Activated CD4-positive, alpha-beta T cell treated with anti-CD3 and anti-CD28 coated beads for 36 hours (primary cell): ENCODE measurements around the gene EPOP. TPM values are rescaled to one million over a fixed set of nuclear protein-coding genes. Genes with fewer than 3 reads are reported as not detected.
A peak's percentile ranks its signal among the peaks of the same experiment; 100 is the strongest.
"Not testable (repeated sequence)": the region's sequence is repeated elsewhere in the genome, so short reads cannot be mapped to it uniquely, and the experiment has no call there.

Experiments
- ATAC-seq: fragments of 200-7000 bp; cut with Tn5 transposase; one replicate; pipeline ENCODE4 v1.10.0; 2021; ENCODE audit warnings: mild to moderate bottlenecking, moderate library complexity
- CTCF ChIA-PET: fragments of 350-600 bp; sonication (Branson Sonifier 250); formaldehyde crosslinking; loops from one replicate; lab custom pipeline; 2021; ENCODE audit warnings: antibody characterized with exemption; lab: Charles Lee
- POLR2A ChIA-PET: fragments of 350-600 bp; sonication (Branson Sonifier 250); formaldehyde crosslinking; loops from one replicate; lab custom pipeline; 2021; ENCODE audit warnings: antibody characterized with exemption, inconsistent platforms; lab: Charles Lee
- DNase-seq: peaks from one replicate; pipeline ENCODE4 v3.0.0-alpha.2; 2020
- H3K27ac Mint-ChIP-seq: one replicate; pipeline ENCODE4 v1.8.0; 2021; ENCODE audit warnings: mixed read lengths
- H3K27me3 Mint-ChIP-seq: one replicate; pipeline ENCODE4 v1.8.0; 2021; ENCODE audit warnings: mixed read lengths
- H3K36me3 Mint-ChIP-seq: one replicate; pipeline ENCODE4 v1.8.0; 2021; ENCODE audit warnings: low read depth, mixed read lengths
- H3K4me1 Mint-ChIP-seq: one replicate; pipeline ENCODE4 v1.8.0; 2021; ENCODE audit warnings: mixed read lengths
- H3K4me3 Mint-ChIP-seq: one replicate; pipeline ENCODE4 v1.8.0; 2021; ENCODE audit warnings: mild to moderate bottlenecking, moderate library complexity, mixed read lengths
- H3K9me3 Mint-ChIP-seq: one replicate; pipeline ENCODE4 v1.8.0; 2021; ENCODE audit warnings: low read depth, mixed read lengths
- intact Hi-C, 2 experiments: fragments of 100-400 bp; cut with DNase I in 1 of 2; cut with micrococcal nuclease in 1 of 2; formaldehyde crosslinking; loops; one replicate each; pipeline versions ENCODE4 v1.14.2 to v1.15.1; 2022 to 2024; cut with DNase I, micrococcal nuclease
- total RNA-seq, 2 experiments: library from RNA; stranded (reverse); gene quantifications; one replicate each; pipeline ENCODE4 v1.2.3, GENCODE V29; 2021

The EPOP gene
- total RNA-seq, 2 experiments from 2014 or later = 31.8 to 37.3 TPM

DNA sequence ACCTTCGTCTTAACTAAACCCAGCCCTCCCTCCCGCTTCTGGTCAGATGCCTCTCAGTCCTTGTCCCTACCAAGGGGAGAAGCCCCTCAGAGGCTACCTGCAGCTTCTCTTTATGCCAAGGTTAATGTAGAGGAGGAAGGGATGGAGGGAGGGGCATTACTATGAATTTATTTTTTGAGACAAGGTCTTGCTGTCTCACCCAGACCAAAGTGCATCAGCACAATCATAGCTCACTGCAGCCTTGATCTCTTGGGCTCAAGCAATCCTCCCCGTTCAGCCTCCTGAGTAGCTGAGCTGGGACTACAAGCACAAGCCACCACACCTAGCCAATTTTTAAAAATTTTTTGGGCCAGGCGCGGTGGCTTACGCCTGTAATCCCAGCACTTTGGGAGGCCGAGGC is 15.3 kb downstream of the EPOP start:
- intact Hi-C loops = no loop called here
- Mint-ChIP-seq H3K4me1 (peaks cover 8% of the 10 kb centered on the region), H3K4me3 (no peak overlapping the region), H3K27me3 (peaks cover 16% of the 10 kb centered on the region), H3K9me3 (no peaks in the 10 kb centered on the region), H3K36me3 (no peaks in the 10 kb centered on the region), H3K27ac (no peak overlapping the region)
- CTCF ChIA-PET = no interaction called here
- ATAC-seq (no peak), DNase-seq (no peak)
- POLR2A ChIA-PET = no interaction called here

DNA sequence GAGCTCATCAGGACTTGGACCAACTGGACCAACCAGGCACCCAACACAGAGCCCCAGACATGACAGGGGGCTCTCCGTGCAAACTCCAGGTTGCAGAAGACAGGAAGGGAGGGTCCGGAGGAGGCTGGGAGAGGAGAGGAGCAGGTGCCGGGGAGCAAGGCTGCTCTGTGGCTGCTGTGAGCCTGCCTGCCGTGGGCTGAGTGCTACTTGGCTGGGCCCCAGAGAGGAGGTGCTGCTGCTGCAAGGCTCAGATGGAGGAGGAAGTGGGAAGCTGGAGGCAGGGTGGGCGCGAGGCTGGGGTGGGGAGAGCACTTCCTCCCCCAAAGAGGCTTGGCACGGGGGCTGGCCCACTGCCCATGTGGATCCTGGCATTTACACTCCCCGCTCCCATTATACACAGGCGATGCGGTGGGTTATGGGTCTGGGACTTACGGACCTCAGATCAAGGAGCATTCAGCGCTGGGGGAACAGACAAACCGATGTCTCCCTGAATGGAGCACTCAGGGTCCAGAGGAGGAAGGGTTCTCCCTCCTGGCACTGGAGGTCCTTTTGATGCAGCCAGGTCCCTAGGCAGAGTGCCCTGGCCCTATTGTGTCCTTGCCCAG is 15.9 kb downstream of the EPOP start:
- H3K27me3 Mint-ChIP-seq = peaks cover 15% of the 10 kb centered on the region
- DNase-seq = no peak
- ChIA-PET CTCF (no interaction called here), POLR2A (no interaction called here)
- H3K4me3 Mint-ChIP-seq = no peak overlapping the region
- intact Hi-C loops = no loop called here
- no peak overlapping the region for H3K27ac Mint-ChIP-seq
- H3K9me3 Mint-ChIP-seq = no peaks in the 10 kb centered on the region
- peaks cover 13% of the 10 kb centered on the region for H3K4me1 Mint-ChIP-seq
- no peaks in the 10 kb centered on the region for H3K36me3 Mint-ChIP-seq
- no peak for ATAC-seq

GRCh38 chr17:38657824-38658740 is 16.7 kb downstream of the EPOP start:
- Mint-ChIP-seq H3K27me3 (peaks cover 17% of the 10 kb centered on the region), H3K36me3 (no peaks in the 10 kb centered on the region), H3K27ac (no peak overlapping the region), H3K4me1 (peaks cover 13% of the 10 kb centered on the region), H3K4me3 (no peak overlapping the region), H3K9me3 (no peaks in the 10 kb centered on the region)
- no peak for DNase-seq
- ATAC-seq = no peak
- intact Hi-C loops = no loop called here
- CTCF ChIA-PET = interaction anchor here (0.5 to 1.4 kb wide), 2 partner anchors 9 to 78 kb away, joined by 3 read pairs; no protein-coding TSS in a partner anchor
- POLR2A ChIA-PET = no interaction called here

GRCh38 chr17:38656959-38657823 is 17.6 kb downstream of the EPOP start:
- Mint-ChIP-seq H3K4me1 (peaks cover 13% of the 10 kb centered on the region), H3K4me3 (no peak overlapping the region), H3K27ac (no peak overlapping the region), H3K27me3 (peaks cover 17% of the 10 kb centered on the region), H3K9me3 (no peaks in the 10 kb centered on the region), H3K36me3 (no peaks in the 10 kb centered on the region)
- intact Hi-C loops = no loop called here
- ATAC-seq = no peak
- no peak for DNase-seq
- CTCF ChIA-PET = interaction anchor here (0.5 to 1.4 kb wide), 4 partner anchors 10 to 99 kb away, joined by 3 to 4 read pairs (median 3); no protein-coding TSS in a partner anchor
- POLR2A ChIA-PET = no interaction called here

DNA sequence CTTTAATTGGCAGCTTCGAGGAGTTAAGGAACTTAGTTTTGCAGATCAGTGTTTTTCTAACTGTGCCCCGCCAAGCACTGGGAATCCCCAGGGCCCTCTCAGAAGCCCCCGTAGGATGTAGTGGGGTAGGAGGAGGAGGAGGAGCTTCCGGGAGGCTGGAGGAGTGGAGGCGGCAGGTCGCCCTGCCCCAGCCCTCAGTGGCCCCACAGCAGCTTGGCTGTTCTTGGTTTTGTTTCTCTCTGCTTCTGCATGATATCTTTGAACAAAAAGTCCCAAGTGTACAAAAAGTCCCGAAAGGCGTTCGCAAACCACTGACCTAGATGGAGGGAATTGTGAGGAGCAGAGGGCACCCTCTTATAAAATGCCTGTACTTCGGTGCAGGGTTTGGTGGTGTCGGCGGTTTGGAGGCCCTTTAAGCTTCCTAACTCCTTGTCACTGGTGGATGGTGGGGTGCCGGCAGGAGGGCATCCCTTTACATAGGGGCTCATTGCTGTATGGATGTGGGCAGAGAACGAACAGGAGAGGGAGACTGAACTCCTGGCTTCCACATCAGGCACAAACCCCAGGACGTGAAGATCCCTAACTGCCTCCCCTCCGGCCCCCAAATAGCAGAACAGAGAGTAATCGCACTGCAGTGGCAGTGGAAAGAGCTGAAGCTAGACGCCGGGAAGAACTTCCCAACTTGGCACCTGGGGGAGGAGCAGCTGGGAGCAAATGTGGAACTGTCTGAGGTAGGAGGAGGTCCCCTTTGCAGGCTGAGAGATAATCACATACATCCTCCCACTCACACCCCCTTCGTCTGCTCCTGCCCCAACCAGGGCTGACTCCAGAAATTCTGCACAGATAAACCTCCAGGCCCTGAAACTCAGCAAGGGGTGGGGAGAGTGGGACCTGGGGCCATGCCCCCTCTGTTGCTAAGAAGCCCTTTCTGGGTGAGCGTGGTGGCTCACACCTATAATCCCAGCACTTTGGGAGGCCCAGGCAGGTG is 20.1 kb downstream of the EPOP start:
- POLR2A ChIA-PET = interaction anchor here (0.5 kb wide), 1 partner anchor 90 kb away, joined by 5 read pairs; no protein-coding TSS in a partner anchor
- Mint-ChIP-seq H3K4me1 (peaks cover 13% of the 10 kb centered on the region), H3K27me3 (peaks cover 17% of the 10 kb centered on the region), H3K27ac (no peak overlapping the region), H3K9me3 (no peaks in the 10 kb centered on the region), H3K36me3 (no peaks in the 10 kb centered on the region), H3K4me3 (no peak overlapping the region)
- CTCF ChIA-PET = interaction anchor here (0.7 to 2.9 kb wide), 5 partner anchors 8 to 97 kb away, joined by 3 to 17 read pairs (median 4); no protein-coding TSS in a partner anchor
- intact Hi-C loops = no loop called here
- no peak for DNase-seq
- peak; percentile 51 for ATAC-seq

DNA sequence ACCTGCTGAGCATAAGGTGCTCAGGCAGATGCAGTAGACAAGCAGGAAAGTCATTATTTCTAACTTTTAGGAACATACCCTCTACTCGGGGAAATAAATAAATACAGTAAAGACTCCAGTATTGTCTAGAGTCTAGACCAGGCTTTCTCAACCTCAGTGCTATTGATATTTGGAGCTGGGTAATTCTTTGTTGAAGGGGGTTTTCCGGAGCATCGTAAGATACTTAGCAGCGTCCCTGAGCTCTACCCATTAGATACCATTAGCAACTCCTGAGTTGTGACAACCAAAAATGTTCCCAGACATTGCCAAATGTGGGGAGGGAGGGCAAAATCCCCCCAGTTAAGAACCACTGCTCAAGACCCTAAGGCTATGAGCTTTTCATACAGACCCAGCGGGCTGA is 21.1 kb downstream of the EPOP start:
- H3K27me3 Mint-ChIP-seq = peaks cover 16% of the 10 kb centered on the region
- intact Hi-C loops = no loop called here
- CTCF ChIA-PET = interaction anchor here (0.9 to 2.9 kb wide), 4 partner anchors 9 to 96 kb away, joined by 3 to 17 read pairs (median 4); no protein-coding TSS in a partner anchor
- no peak for DNase-seq
- peaks cover 12% of the 10 kb centered on the region for H3K4me1 Mint-ChIP-seq
- H3K27ac Mint-ChIP-seq = no peak overlapping the region
- no peak for ATAC-seq
- H3K9me3 Mint-ChIP-seq = no peaks in the 10 kb centered on the region
- no peaks in the 10 kb centered on the region for H3K36me3 Mint-ChIP-seq
- POLR2A ChIA-PET = no interaction called here
- no peak overlapping the region for H3K4me3 Mint-ChIP-seq

GRCh38 chr17:38653230-38653629 is 21.5 kb downstream of the EPOP start:
- ChIA-PET CTCF (interaction anchor here (0.8 to 2.9 kb wide), 4 partner anchors 10 to 111 kb away, joined by 3 to 17 read pairs (median 4); no protein-coding TSS in a partner anchor), POLR2A (no interaction called here)
- DNase-seq (no peak), ATAC-seq (no peak)
- H3K27ac Mint-ChIP-seq = no peak overlapping the region
- H3K36me3 Mint-ChIP-seq = no peaks in the 10 kb centered on the region
- H3K4me1 Mint-ChIP-seq = peaks cover 10% of the 10 kb centered on the region
- H3K27me3 Mint-ChIP-seq = peaks cover 14% of the 10 kb centered on the region
- intact Hi-C loops = no loop called here
- no peaks in the 10 kb centered on the region for H3K9me3 Mint-ChIP-seq
- no peak overlapping the region for H3K4me3 Mint-ChIP-seq

DNA sequence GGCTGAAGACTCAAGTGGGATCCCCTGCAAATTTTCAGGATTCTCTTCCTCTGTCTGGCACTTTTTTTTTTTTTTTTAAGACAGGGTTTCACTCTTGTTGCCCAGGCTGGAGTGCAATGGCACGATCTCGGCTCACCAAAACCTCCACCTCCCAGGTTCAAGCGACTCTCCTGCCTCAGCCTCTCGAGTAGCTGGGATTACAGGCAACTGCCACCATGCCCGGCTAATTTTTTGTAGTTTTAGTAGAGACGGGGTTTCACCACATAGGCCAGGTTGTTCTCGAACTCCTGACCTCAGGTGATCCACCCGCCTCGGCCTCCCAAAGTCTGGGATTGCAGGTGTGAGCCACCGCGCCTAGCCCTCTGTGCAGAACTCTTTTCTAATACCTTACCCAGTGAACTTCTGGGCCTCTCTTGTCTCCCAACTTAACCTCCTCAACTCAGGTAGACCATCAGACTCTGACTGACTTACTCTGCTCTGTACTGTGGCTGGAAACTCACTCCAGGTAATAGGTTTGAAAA is 24.0 kb downstream of the EPOP start:
- H3K9me3 Mint-ChIP-seq = not testable (repeated sequence)
- CTCF ChIA-PET = interaction anchor here (0.6 to 1.6 kb wide), 3 partner anchors 11 to 93 kb away, joined by 3 to 4 read pairs (median 3); no protein-coding TSS in a partner anchor

GRCh38 chr17:38637951-38638350 is 36.8 kb downstream of the EPOP start:
- no peaks in the 10 kb centered on the region for H3K36me3 Mint-ChIP-seq
- no peak overlapping the region for H3K4me3 Mint-ChIP-seq
- no peaks in the 10 kb centered on the region for H3K9me3 Mint-ChIP-seq
- ChIA-PET POLR2A (no interaction called here), CTCF (no interaction called here)
- ATAC-seq = no peak
- peaks cover 15% of the 10 kb centered on the region for H3K27me3 Mint-ChIP-seq
- no peak for DNase-seq
- intact Hi-C loops = no loop called here
- H3K4me1 Mint-ChIP-seq = no peaks in the 10 kb centered on the region
- H3K27ac Mint-ChIP-seq = no peak overlapping the region

More for the DNA sequence above, 24.0 kb downstream of the EPOP start:
- intact Hi-C loops, H3K36me3 Mint-ChIP-seq, ATAC-seq, H3K27ac Mint-ChIP-seq, H3K4me1 Mint-ChIP-seq, POLR2A ChIA-PET, H3K4me3 Mint-ChIP-seq, DNase-seq: not testable (repeated sequence)
- peaks cover 12% of the 10 kb centered on the region for H3K27me3 Mint-ChIP-seq

- CTCF ChIA-PET = interaction anchor here (1.5 kb wide), 1 partner anchor 78 kb away, joined by 5 read pairs; no protein-coding TSS in a partner anchor
- H3K27me3 Mint-ChIP-seq = peaks cover 15% of the 10 kb centered on the region
Observed at GRCh38 chr17:38636054-38636453, 38.7 kb downstream of the EPOP start.

More at GRCh38 chr17:38636054-38636453, 38.7 kb downstream of the EPOP start:
- no peak for DNase-seq
- intact Hi-C loops = no loop called here
- Mint-ChIP-seq H3K36me3 (no peaks in the 10 kb centered on the region), H3K4me1 (no peaks in the 10 kb centered on the region), H3K27ac (no peak overlapping the region), H3K4me3 (no peak overlapping the region), H3K9me3 (no peaks in the 10 kb centered on the region)
- POLR2A ChIA-PET = no interaction called here
- ATAC-seq = no peak
